Sciatic nerve (tissue), 2 donors: ENCODE measurements around the gene ETFA. TPM values are rescaled to one million over a fixed set of nuclear protein-coding genes. Genes with fewer than 3 reads are reported as not detected.

Experiments
- ATAC-seq: fragments of 200-7000 bp; cut with Tn5 transposase; one replicate; pipeline ENCODE4 v1.9.1; 2020; ENCODE audit warnings: mild to moderate bottlenecking, moderate library complexity
- DNase-seq: peaks from one replicate; pipeline ENCODE4 v3.0.0-alpha.2; 2020; ENCODE audit warnings: low spot score
- intact Hi-C: fragments of 100-400 bp; cut with DNase I; formaldehyde crosslinking; loops from one replicate; pipeline ENCODE4 v1.14.2; 2022
- total RNA-seq: library from RNA; stranded (reverse); fragmentation: NEBNext Ultra II Directional; extraction: Animal tissue kit (Norgen Biotek cat#: 25700); gene quantifications from one replicate; pipeline ENCODE4 v1.2.1, GENCODE V29; 2021
- donor health status: DM: no; HTN: no; CAD: no.
- donor health status: DM: no; HTN: no; CAD: no.

ETFA gene
- total RNA-seq, 1 donor from 2014 or later: 84.8 TPM

DNA sequence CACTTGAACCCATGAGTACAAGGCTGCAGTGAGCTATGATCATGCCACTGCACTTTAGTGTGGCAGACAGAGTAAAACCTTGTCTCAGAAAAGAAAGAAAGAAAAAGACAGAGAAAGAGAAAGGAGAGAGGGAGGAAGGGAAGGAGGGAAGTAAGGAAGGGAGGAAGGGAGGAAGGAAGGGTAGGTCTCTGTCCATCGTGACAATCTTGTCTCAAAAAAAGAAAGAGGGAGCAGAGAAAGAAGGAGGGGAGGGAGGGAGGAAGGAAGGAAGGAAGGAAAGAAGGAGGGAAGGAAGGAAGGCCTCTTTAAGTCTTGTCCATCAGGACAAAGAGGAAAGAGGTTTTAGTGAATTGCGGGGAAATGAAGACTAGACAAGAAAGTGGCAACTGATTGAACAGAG, 122.2 kb downstream of the ETFA start:
- ATAC-seq (no peak), DNase-seq (no peak)
- intact Hi-C loops: no loop called here

DNA sequence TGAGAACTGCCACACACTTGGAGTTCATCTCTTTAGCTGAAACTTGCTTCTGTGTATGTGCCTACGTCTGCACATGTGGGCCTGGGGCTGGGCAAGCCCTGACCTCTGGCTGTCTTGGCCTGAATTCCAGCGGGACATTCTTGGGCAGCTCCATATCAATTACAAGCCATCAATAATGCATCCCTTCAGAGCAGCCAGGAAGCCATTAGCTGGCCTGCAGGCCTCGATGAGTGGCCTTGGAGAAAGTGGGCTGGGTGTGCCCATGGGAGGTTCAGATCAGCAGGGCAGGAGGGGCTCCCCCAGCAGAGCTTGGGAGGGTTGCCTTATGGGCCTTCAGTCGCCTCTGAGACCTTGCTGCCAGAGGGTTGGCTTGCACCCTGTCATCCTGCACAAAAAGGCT, 124.1 kb downstream of the ETFA start:
- intact Hi-C loops: no loop called here
- DNase-seq: no peak
- ATAC-seq: no peak

DNA sequence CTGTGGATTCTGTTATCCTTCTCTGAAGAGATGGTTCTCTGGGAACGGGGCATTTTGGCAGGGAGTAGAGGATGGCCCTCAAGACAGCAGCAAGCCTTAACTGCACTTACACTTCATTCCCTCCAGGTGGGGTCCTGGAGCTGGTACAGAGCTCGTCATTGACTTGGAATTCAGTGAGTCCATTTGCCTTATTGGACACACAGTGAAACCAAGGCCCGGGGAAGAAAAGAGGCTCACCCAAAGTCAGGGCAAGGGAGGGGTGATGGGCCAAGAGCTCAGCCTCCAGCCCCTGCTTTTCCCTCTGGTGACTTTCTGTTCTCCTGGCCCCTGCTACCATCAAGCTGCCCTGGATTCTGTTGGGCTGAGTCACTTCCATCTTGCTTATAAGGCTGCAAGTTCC, 125.6 kb downstream of the ETFA start:
- ATAC-seq: no peak
- intact Hi-C loops: no loop called here
- no peak for DNase-seq

DNA sequence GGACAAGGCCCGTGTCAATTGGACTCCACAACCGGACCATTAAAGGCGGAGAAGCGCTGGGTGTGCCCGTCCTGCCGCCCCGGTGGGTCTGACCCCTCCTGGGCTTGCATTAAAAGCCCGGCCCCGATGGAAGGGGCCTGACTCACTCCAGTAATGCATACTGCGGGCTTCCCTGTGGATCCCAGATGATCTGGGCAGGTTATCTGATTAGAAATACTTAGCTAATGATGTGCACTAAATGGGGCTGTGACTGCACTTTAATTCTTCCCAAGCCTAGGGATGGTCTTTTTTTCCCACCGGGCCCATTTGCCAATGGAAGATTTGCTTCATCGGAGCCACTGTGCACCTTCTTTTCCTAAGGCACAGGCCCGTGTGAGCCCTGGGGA, 126.6 kb downstream of the ETFA start:
- no peak for ATAC-seq
- intact Hi-C loops: no loop called here
- no peak for DNase-seq

DNA sequence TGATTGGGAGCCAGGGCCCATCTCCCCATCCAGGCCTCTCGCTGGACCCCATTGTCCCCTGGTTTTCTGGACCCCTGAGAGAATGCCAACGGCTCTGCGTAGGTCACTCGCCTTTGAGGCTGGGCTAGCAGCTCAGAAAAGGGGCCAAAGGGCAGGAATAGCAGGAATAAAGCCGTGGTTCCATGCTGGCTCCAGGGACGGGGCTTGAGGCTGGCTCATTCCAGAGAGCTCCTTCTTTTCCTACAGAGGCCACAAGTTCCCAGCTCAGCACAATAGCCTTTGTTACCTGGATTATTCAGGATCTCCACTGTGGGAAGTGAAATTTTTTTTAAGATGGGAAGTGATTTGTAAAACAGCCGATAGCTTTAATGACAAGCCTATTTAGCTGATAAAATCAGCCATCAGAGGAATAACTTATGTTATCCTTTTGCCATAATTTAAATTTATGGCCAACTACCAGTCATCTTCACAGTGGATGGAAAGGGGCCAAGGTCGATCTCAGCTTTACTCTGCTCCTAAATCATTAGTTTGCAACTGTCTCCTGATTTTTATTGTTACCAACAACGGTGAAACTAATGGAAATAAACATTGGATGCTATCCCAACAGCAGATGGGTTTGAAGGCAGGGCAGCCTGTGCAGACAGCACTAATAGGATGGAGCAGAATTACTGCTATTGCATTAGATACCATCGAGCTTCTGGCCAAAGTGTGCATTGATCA, 127.2 kb downstream of the ETFA start:
- intact Hi-C loops: no loop called here
- DNase-seq: no peak

DNA sequence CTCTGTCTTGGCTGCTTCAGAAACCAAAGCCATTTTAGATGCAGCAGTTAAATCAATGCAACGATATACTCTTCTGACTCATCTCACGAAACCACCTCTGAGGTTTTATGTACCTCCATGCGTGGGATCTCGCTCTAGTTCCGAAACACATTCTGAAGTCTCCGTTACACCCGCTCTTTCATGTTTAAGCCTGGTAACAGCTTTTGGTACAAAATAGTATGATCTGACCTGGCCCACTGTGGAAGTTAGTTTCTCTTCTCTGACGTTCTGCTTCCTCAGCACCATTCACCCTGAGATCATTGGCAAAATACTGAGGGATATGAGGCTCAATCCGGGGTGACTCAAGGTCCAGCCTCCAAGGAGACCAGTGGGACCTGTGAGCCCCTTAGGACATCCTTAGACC, 129.6 kb downstream of the ETFA start:
- no peak for DNase-seq
- no peak for ATAC-seq
- intact Hi-C loops: no loop called here

More for the DNA sequence above, 127.2 kb downstream of the ETFA start:
- no peak for ATAC-seq

DNA sequence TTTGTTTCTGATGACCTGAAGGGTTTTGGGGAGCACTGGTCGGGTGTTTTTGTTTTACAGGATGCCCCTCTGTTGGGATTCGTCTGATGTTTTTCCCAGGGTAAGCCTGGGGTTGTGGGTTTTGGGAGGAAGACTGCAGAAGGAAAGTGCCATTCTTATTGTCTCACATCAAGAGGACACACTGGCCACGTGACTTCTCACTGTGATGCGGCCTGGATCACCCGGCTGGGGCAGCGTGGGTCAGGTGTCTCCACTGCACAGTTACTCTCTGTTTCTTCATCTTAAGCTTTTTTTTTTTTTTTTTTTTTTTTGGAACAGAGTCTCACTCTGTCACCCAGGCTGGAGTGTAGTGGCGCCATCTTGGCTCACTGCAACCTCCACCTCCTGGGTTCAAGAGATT, 130.9 kb downstream of the ETFA start:
- intact Hi-C loops: no loop called here
- DNase-seq (no peak), ATAC-seq (no peak)

DNA sequence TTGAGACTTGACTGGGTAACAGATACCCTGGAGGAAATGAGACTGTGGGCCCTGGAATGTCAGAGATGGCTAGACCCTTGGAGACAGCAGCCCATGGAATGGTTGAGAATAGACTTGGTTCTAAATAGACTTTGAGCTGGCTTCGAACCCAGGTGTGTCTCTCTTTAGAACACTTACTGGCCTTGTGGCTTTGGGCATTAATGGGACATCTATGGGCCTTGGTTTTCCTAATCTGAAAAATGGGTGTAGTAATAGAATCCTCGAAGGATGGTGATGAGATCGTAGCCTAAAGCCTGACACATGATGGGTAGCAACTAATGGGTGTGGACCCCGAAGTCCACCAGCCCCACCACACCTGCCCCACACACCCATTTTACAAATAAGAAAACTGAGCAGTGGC, 132.2 kb downstream of the ETFA start:
- intact Hi-C loops: no loop called here

DNA sequence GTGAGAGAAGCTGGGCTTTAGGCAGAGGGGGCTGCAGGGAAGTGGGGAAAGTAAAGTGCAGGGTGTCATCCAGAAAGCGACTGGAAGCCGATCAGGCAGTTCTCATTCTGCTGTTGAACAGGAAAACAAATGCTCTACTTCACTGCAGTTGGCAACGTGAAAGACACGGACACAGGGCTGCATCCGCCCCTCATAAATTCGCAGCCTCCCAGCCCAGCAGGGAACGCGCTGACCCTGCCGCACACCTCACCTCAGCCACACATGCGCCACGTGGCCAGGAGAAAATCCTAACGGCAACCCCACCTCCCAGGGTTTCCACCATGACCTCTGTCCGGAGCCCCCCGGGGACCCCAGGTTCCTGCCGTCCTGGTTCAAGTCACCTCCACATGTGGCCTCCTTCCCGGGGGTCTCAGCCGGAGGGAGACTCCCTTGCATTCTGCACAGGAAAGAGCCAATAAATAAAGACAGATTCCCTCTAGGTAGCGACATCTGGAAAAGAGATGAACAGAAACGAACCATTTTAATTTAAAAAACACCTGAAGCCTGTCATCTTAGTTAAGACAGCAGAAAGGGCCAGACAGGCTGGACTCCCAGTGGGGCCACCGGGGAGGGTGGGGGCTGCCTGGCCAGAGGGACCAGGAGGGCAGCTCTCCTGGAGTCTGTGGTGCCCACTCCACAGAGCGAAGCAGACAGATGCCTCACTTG, 132.8 kb downstream of the ETFA start:
- intact Hi-C loops: no loop called here
- ATAC-seq (no peak), DNase-seq (no peak)

More for the DNA sequence above, 132.2 kb downstream of the ETFA start:
- ATAC-seq (no peak), DNase-seq (no peak)

DNA sequence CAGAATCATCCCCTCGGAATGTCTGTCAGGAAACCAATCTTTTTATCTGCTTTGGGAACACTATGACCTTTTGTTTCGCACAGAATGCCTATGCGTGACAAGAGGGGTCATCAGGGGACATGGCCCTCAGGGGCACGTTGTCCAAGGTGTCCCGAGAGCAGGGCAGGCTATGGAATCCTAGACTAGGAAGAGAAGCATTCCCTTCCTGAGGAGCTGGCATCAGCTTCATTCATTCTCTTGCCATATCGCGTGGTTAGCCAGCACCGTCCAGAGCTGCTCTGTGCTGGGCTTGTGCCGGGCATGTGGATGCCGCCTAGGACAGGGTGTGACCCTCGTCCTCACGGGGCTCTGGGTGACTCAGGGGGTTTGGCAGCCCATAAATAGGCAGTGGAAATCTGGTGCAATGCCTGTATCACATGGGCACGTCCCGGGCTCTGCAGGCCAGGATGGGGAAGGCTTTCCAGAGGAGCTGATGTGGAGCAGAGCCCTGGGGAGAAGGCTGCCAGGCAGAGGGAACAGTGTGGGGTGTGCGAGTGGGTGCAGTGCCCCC, 133.7 kb downstream of the ETFA start:
- intact Hi-C loops: no loop called here
- DNase-seq (no peak), ATAC-seq (peak; percentile 45)

DNA sequence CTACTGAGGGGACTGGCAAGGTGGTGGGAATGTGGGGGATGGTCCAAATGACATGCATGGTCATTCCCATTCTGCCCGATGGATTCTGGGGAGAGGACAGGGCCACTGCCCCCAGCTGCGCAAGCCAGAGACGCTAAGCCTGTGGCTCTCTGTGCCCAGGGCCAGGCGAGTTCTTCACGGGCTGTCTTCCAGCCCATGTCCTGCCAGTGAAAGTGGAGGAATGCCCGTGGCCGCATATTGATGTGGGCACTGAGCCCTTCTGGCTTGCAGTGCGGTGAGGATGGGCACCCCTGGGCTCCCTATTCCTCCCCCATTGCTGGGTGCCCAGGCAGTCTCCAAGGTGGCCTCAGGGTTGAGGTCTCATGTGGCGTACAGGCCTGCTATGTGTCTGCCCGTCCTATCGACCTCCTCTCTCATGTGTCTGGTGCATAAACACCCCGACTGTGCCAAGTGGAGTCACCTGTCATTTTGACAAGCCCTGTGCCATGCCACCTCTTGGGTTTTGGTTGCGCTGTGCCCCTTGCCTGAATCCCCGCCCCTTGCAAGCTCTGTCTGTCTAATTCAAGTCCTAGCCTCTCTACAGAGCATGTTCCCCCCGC, 134.7 kb downstream of the ETFA start:
- ATAC-seq: no peak
- intact Hi-C loops: no loop called here
- DNase-seq: no peak

DNA sequence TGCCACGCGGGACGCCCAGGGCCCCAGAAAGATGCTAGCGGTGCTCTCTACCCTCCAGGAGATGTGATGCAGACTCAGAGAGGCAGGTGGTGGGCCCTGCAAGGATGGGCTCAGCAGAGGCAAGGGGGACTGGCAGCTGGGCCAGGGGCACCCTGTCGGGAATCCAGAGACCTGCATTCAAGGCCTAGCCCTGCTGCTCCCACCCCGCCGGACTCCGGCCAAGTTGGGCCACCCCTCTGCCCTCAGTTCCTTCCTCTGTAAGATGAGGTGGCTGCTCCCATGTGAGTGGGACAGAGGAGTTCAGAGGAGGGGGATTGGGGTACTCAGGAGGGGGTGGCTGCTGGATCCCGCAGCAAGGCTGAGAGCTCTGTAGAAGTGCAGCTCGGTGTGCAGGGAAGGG, 135.2 kb downstream of the ETFA start:
- intact Hi-C loops: no loop called here
- ATAC-seq (no peak), DNase-seq (no peak)

DNA sequence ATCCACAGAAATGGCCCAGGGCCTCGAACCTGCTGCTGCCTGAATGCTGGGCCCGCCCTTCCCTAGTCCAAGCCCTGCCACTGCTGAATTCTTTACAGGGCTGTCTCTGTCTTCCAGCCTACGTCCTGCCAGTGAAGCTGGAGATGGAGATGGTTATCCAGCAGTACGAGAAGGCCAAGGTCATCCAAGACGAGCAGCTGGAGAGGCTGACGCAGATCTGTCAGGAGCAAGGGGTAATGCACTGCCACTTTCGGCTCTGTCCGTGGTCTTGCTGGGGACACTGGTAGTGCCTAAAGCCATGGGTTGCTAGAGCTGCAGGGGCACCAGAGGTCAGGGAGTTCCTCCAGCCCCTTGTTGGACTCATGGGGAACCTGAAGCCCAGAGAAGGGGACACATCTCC, 135.8 kb downstream of the ETFA start:
- DNase-seq (no peak), ATAC-seq (no peak)
- intact Hi-C loops: no loop called here

DNA sequence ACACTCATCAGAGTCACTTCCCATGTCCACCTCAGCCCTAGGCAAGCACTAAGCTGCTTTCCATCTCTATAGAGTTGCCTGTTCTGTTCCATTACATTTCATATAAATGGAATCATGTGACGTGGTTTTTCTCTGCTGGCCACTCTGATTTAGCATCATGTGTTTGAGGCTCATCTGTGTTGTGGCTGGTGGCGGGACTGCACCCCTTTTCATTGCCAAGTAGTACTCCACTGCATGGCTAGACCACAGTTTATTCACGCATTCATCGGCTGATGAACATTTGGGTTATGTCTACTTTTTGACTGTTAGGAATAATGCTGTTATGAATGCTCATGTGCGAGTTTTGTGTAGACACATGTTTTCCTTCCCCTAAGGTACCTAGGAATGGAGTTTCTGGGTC, 136.6 kb downstream of the ETFA start:
- DNase-seq: no peak
- intact Hi-C loops: no loop called here
- no peak for ATAC-seq

DNA sequence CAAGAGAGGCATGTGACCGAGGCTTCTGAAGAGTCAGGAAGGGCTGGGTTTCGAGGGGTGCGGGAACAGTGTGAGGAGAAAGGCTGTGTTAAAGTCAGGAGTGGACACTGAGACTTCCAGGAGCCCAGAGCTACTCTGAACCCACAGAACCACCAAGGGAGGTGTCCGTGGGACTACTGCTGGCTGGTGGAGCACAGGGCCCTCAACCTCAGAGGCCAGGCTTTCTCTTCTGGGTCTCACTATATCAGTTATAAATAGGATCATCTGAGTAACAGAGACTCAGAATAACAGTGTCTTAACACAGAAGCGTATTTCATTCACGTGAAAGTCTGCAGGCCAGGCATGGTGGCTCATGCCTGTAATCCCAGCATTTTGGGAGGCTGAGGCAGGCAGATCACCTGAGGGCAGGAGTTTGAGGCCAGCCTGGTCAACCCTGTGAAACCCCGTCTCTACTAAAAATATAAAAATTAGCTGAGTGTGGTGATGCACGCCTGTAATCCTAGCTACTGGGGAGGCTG, 137.9 kb downstream of the ETFA start:
- intact Hi-C loops: no loop called here
- DNase-seq: no peak
- ATAC-seq: no peak

DNA sequence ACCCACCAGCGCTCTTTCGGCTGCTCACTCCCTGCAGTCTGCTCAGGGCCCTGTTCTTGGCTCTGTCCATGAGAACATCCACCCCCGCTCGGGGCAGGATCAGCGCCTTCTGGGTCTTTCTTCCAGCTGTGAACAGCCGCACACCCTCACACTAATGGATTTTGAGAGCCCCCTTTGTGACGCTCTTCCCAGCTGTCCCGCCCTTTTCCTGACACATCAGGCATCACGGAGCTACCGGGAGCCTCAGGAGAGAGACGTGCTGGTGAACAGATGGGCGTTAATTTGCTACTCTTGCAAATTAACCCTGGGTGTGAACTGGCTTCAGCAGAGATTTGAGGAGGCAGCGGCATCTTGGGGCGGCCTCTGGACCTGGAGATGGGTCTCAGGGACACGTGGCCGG, 138.5 kb downstream of the ETFA start:
- ATAC-seq (no peak), DNase-seq (no peak)
- intact Hi-C loops: no loop called here

DNA sequence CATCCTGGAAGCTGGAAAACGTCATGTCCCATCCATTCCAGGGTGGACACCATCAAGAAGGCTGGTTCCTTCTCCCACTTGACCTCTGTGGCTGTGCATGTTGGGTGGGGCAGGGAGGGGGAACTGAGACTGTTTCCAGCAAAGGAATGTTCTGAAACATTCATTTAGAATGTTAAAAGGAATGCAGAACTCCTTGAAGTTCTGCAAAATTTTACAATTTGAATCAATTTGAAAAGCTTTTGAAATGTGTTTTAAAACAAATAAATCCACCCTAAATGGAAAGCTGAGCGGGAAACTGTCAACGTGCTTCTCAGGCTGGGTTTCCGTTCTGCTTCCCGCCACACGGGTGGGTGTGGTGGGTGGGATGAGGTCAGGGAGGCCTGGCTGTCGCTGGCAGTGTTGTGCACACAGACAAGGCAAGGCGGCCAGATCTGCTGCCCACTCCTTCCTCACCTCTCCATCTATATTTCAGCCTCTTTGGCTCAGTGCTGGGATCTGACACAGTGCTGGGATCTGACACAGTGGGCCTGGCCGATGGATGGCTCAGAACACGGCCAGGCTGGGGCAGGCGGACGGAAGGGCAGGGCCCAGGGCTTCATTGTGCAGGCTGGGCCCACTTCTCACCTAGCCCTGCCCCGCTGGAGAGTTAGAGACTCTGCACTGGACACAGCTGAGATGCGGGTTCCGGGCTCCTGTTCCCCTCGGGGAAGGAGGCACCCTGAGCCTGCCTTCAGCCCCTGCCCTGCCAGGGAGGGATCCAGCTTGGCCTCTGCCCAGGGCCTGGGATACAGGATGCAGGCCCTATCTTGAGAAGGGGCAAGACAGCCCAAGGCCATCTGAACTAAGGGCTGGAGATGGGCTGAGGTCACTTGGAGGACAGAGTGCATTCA, 141.1 kb downstream of the ETFA start:
- intact Hi-C loops: no loop called here
- DNase-seq (no peak), ATAC-seq (peak; percentile 39)

DNA sequence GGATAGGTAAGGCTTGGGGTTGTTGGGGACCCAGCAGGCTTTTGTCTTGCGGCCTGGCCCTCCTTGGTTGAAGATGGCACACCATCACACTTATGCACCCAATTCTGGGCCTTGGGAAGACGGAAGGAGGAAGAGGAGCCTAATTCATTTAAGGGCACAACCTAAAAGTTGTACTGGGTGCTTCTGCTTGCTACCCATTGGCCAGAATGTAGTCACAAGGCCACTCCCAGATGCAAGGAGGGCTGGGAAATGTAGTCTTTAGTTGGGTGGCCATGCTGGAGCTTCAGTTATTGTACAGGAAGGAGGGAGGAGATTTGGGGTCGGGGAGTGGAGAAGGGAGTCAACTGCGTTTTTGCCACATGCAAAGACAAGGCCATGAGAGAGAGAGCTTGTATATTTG, 142.3 kb downstream of the ETFA start:
- ATAC-seq: peak; percentile 40
- DNase-seq: no peak
- intact Hi-C loops: no loop called here
